HL-60 (cell line): Measurements from ENCODE around the gene MOCOS.

Experiments used
- GABPA ChIP-seq: IDR thresholded peaks from 2 replicates; pipeline ENCODE4 v1.6.1; 2012; ENCODE audit warnings: low read depth
- POLR2AphosphoS5 ChIP-seq: IDR thresholded peaks from 2 replicates; pipeline ENCODE4 v1.6.1; 2012; ENCODE audit warnings: low read depth
- TF ChIP-seq, protein P1 (sequence below): IDR thresholded peaks from one replicate; pipeline ENCODE4 v1.5.1; 2011; ENCODE audit warnings: low read length, control low read depth, inconsistent platforms; ENCODE audit not compliant: insufficient read depth

- TF ChIP-seq, protein P1, sequence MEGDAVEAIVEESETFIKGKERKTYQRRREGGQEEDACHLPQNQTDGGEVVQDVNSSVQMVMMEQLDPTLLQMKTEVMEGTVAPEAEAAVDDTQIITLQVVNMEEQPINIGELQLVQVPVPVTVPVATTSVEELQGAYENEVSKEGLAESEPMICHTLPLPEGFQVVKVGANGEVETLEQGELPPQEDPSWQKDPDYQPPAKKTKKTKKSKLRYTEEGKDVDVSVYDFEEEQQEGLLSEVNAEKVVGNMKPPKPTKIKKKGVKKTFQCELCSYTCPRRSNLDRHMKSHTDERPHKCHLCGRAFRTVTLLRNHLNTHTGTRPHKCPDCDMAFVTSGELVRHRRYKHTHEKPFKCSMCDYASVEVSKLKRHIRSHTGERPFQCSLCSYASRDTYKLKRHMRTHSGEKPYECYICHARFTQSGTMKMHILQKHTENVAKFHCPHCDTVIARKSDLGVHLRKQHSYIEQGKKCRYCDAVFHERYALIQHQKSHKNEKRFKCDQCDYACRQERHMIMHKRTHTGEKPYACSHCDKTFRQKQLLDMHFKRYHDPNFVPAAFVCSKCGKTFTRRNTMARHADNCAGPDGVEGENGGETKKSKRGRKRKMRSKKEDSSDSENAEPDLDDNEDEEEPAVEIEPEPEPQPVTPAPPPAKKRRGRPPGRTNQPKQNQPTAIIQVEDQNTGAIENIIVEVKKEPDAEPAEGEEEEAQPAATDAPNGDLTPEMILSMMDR = no peak
- TF ChIP-seq POLR2AphosphoS5 = no peak
- no peak for TF ChIP-seq GABPA
Observed at GRCh38 chr18:36189486-36189885, 2.2 kb downstream of the MOCOS start.
